HepG2 (cell line): ENCODE results near the gene LTB4R2. TPM values are rescaled to one million over a fixed set of nuclear protein-coding genes. Genes with fewer than 3 reads are reported as not detected.

Experiments used
- ATF7-NPFF ChIP-seq: sonication (generic); formaldehyde crosslinking; IDR thresholded peaks from 2 replicates; pipeline ENCODE4 v1.8.1; 2023; ENCODE audit warnings: mild to moderate bottlenecking, low read depth, missing genetic modification reagents, moderate library complexity
- HHEX ChIP-seq: IDR thresholded peaks from 2 replicates; pipeline ENCODE4 v1.6.1; 2016; ENCODE audit warnings: control low read depth
- RARG ChIP-seq: sonication (generic); formaldehyde crosslinking; IDR thresholded peaks from 2 replicates; pipeline ENCODE4 v1.4.0; 2020; ENCODE audit warnings: low read depth, mild to moderate bottlenecking, missing genetic modification reagents
- RXRB ChIP-seq: IDR thresholded peaks from 2 replicates; pipeline ENCODE4 v1.6.1; 2016; ENCODE audit warnings: borderline replicate concordance, missing genetic modification reagents, missing compliant biosample characterization
- TFE3 ChIP-seq: IDR thresholded peaks from 2 replicates; pipeline ENCODE4 v1.6.1; 2016
- U2AF1 ChIP-seq: fragments of 200-400 bp; formaldehyde crosslinking; optimal IDR thresholded peaks from 2 replicates; pipeline ENCODE3; 2017; ENCODE audit warnings: mild to moderate bottlenecking, low read depth, low read length
- ZFP36L1 ChIP-seq: sonication (generic); formaldehyde crosslinking; IDR thresholded peaks from 2 replicates; pipeline ENCODE4 v1.8.0; 2022; ENCODE audit warnings: mild to moderate bottlenecking, missing genetic modification reagents, moderate library complexity
- ZFP37 ChIP-seq: sonication (generic); formaldehyde crosslinking; IDR thresholded peaks from 2 replicates; pipeline ENCODE4 v1.4.0; 2020; ENCODE audit warnings: missing genetic modification reagents, borderline replicate concordance
- ZFP91 ChIP-seq: sonication (generic); formaldehyde crosslinking; IDR thresholded peaks from 2 replicates; pipeline ENCODE4 v1.9.0; 2022; ENCODE audit warnings: missing genetic modification reagents, mild to moderate bottlenecking, borderline replicate concordance
- ZFY ChIP-seq: sonication (generic); formaldehyde crosslinking; IDR thresholded peaks from 2 replicates; pipeline ENCODE4 v1.4.0; 2020; ENCODE audit warnings: missing genetic modification reagents
- ZNF136 ChIP-seq: sonication (generic); formaldehyde crosslinking; IDR thresholded peaks from 2 replicates; pipeline ENCODE4 v1.8.1; 2022; ENCODE audit warnings: low read depth, mild to moderate bottlenecking, moderate library complexity, missing genetic modification reagents
- ZNF337 ChIP-seq: sonication (generic); formaldehyde crosslinking; IDR thresholded peaks from 2 replicates; pipeline ENCODE4 v1.5.1; 2020; ENCODE audit warnings: missing genetic modification reagents, low read depth, mild to moderate bottlenecking, borderline replicate concordance
- ZNF567 ChIP-seq: sonication (generic); formaldehyde crosslinking; IDR thresholded peaks from 2 replicates; pipeline ENCODE4 v1.8.1; 2023; ENCODE audit warnings: mild to moderate bottlenecking, missing genetic modification reagents, borderline replicate concordance
- ZNF720 ChIP-seq: sonication (generic); formaldehyde crosslinking; IDR thresholded peaks from 2 replicates; pipeline ENCODE4 v1.4.0; 2020; ENCODE audit warnings: missing genetic modification reagents
- ZNF737 ChIP-seq: sonication (generic); formaldehyde crosslinking; IDR thresholded peaks from 2 replicates; pipeline ENCODE4 v1.5.0; 2020; ENCODE audit warnings: missing genetic modification reagents, mild to moderate bottlenecking, borderline replicate concordance
- polyA plus RNA-seq, 8 experiments: library from polyadenylated mRNA; depleted of rRNA in 3 of 8; stranded (reverse) in 7 of 8; unstranded in 1 of 8; fragments of >200 nt; fragmentation: Illumina TruSeq in 4 of 8; extraction: Trizol in 4 of 8; gene quantifications; 2 replicates each; pipeline versions ENCODE4 v1.2.1 to v1.2.3, GENCODE V29; 2011 to 2016; ENCODE audit warnings: low read depth in 4 of 8, missing spikeins in 1 of 8, mixed read lengths in 1 of 8; ENCODE audit not compliant: insufficient read depth in 1 of 8
- total RNA-seq, 5 experiments: library from RNA; depleted of rRNA; stranded (reverse); fragments of >200 nt; fragmentation: Illumina TruSeq; extraction: Trizol; gene quantifications; 2 replicates each; pipeline ENCODE4 v1.2.3, GENCODE V29; 2016; ENCODE audit warnings: low read depth in 1 of 5
- TF ChIP-seq, protein P1 (sequence below): sonication (generic); formaldehyde crosslinking; IDR thresholded peaks from 2 replicates; pipeline ENCODE4 v1.4.0; 2020; ENCODE audit warnings: missing genetic modification reagents, borderline replicate concordance
- TF ChIP-seq, protein P2 (sequence below): IDR thresholded peaks from 2 replicates; pipeline ENCODE4 v1.6.1; 2016; ENCODE audit warnings: missing compliant biosample characterization, missing genetic modification reagents, borderline replicate concordance
- TF ChIP-seq, protein P3 (sequence below): sonication (generic); formaldehyde crosslinking; IDR thresholded peaks from 2 replicates; pipeline ENCODE4 v1.4.0; 2020; ENCODE audit warnings: missing genetic modification reagents; ENCODE audit errors: not compliant biosample characterization

LTB4R2 gene
- total and polyA plus RNA-seq, 2 of the 13 experiments (the other 11 are each of a cell fraction or from before 2014, with no cell fraction given), result 3.9 to 6.9 TPM

DNA sequence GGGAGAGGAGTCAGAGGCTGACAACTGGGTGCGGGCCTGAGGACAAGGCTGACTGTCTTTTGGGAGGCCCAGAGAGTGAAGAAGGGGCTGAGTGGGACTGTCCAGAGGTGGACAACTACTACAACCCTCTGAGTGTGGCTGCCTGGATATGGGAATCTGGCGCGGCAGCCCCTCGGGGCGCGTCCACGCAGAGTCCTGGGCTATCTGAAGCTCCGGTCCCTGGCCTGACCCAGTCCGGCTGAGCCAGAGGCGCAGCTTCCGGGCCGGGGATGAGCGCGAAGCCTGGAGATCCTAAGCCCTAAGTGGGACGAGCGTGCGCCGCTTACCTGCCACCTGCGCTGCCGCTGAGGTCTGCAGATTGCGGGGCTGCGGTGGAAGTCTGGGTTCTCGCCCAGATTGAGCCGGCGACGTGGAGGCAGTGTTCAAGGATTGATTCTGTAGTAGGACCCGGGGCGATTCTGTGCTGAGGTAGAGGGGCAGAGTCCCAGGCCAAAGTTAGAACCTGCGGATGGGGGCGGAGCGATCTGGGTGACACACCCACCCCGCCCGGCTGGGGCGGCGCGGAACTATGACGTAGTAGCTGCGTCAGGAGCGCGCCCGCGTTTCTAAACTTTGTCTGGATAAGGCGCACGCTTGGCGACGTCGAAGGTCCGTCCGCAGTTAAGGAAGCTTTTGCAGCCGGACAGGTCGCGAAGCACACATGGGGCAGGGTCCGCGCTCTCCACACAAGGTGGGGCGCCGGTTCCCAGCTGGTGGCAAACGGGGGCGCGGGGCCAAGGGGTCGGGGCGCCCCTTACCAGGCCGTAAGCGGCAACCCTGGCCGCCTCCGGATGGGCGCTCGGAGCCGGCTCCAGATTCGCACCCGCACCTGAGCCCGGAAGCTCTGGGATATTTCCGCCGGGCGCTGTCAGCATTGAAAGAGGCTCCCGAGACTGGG lies 10.4 kb upstream of the LTB4R2 start, which contains the start of the genes DHRS1 and NOP9 (continued):
- TF ChIP-seq ZNF337 (CRISPR knock-in tag) (peak; percentile 99), TFE3 (CRISPR knock-in tag) (peak; percentile 71), HHEX (0 out of 2 replicates have a peak, but pooled peaks have one; percentile 31), ZFP36L1 (CRISPR knock-in tag) (peak; percentile 97), ZNF720 (no peak), ZFP91 (CRISPR knock-in tag) (peak; percentile 98), ZNF737 (CRISPR knock-in tag) (no peak), ZNF567 (CRISPR knock-in tag) (peak; percentile 99; the same call in 1 of the 2 replicates), U2AF1 (peak; percentile 44), ZFY (peak; percentile 97), RXRB (CRISPR knock-in tag) (peak; percentile 84), RARG (CRISPR knock-in tag) (0 out of 2 replicates have a peak, but pooled peaks have one; percentile 86), ATF7-NPFF (peak; percentile 82), ZFP37 (CRISPR knock-in tag) (peak; percentile 96), ZNF136 (CRISPR knock-in tag) (peak; percentile 98)
- TF ChIP-seq, protein P1, sequence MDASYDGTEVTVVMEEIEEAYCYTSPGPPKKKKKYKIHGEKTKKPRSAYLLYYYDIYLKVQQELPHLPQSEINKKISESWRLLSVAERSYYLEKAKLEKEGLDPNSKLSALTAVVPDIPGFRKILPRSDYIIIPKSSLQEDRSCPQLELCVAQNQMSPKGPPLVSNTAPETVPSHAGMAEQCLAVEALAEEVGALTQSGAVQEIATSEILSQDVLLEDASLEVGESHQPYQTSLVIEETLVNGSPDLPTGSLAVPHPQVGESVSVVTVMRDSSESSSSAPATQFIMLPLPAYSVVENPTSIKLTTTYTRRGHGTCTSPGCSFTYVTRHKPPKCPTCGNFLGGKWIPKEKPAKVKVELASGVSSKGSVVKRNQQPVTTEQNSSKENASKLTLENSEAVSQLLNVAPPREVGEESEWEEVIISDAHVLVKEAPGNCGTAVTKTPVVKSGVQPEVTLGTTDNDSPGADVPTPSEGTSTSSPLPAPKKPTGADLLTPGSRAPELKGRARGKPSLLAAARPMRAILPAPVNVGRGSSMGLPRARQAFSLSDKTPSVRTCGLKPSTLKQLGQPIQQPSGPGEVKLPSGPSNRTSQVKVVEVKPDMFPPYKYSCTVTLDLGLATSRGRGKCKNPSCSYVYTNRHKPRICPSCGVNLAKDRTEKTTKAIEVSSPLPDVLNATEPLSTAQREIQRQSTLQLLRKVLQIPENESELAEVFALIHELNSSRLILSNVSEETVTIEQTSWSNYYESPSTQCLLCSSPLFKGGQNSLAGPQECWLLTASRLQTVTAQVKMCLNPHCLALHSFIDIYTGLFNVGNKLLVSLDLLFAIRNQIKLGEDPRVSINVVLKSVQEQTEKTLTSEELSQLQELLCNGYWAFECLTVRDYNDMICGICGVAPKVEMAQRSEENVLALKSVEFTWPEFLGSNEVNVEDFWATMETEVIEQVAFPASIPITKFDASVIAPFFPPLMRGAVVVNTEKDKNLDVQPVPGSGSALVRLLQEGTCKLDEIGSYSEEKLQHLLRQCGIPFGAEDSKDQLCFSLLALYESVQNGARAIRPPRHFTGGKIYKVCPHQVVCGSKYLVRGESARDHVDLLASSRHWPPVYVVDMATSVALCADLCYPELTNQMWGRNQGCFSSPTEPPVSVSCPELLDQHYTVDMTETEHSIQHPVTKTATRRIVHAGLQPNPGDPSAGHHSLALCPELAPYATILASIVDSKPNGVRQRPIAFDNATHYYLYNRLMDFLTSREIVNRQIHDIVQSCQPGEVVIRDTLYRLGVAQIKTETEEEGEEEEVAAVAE (CRISPR knock-in tag), result peak; percentile 82; the same call in 1 of the 2 replicates
- TF ChIP-seq, protein P2, sequence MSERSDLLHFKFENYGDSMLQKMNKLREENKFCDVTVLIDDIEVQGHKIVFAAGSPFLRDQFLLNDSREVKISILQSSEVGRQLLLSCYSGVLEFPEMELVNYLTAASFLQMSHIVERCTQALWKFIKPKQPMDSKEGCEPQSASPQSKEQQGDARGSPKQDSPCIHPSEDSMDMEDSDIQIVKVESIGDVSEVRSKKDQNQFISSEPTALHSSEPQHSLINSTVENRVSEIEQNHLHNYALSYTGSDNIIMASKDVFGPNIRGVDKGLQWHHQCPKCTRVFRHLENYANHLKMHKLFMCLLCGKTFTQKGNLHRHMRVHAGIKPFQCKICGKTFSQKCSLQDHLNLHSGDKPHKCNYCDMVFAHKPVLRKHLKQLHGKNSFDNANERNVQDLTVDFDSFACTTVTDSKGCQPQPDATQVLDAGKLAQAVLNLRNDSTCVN, result peak; percentile 92
- TF ChIP-seq, protein P3, sequence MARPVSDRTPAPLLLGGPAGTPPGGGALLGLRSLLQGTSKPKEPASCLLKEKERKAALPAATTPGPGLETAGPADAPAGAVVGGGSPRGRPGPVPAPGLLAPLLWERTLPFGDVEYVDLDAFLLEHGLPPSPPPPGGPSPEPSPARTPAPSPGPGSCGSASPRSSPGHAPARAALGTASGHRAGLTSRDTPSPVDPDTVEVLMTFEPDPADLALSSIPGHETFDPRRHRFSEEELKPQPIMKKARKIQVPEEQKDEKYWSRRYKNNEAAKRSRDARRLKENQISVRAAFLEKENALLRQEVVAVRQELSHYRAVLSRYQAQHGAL (CRISPR knock-in tag), result peak; percentile 99
